Measurements from ENCODE around the gene DTYMK.

The DTYMK gene

GRCh38 chr2:241645915-241646645, 40.5 kb downstream of the DTYMK start:
- FAIRE-seq, result no peak

- no peak for FAIRE-seq
Measured at GRCh38 chr2:241645056-241645914, 41.3 kb downstream of the DTYMK start.

- no peak for FAIRE-seq
Measured at GRCh38 chr2:241641631-241642030, 45.0 kb downstream of the DTYMK start.

GRCh38 chr2:241640165-241640795, 46.3 kb downstream of the DTYMK start:
- FAIRE-seq, result no peak

- no peak for FAIRE-seq
Measured at GRCh38 chr2:241639385-241639784, 47.2 kb downstream of the DTYMK start.

- FAIRE-seq, result no peak
Measured at GRCh38 chr2:241638940-241639339, 47.7 kb downstream of the DTYMK start.

- FAIRE-seq, result no peak
Measured at GRCh38 chr2:241637795-241638660, 48.6 kb downstream of the DTYMK start.

- FAIRE-seq, result no peak
Measured at GRCh38 chr2:241637018-241637794, 49.4 kb downstream of the DTYMK start, which contains the start of the genes ATG4B and THAP4. ATG4B (plus strand) TSS chr2:241637693; CDS start chr2:241637715, 22 bp downstream. THAP4 (minus strand) TSS chr2:241637158; CDS start chr2:241637017, 141 bp downstream.

GRCh38 chr2:241636182-241637017, 50.2 kb downstream of the DTYMK start:
- no peak for FAIRE-seq

- no peak for FAIRE-seq
Measured at GRCh38 chr2:241635756-241636155, 50.9 kb downstream of the DTYMK start.

GRCh38 chr2:241633561-241633960, 53.1 kb downstream of the DTYMK start:
- FAIRE-seq, result no peak

- no peak for FAIRE-seq
Measured at GRCh38 chr2:241632478-241633325, 53.9 kb downstream of the DTYMK start.

GRCh38 chr2:241629762-241630435, 56.7 kb downstream of the DTYMK start:
- FAIRE-seq, result no peak

GRCh38 chr2:241627675-241628074, 58.9 kb downstream of the DTYMK start:
- no peak for FAIRE-seq

Data from islet of Langerhans (tissue), 1 donor.